Fibroblast of lung (primary cell): ENCODE measurements around the gene HHIPL2. TPM values are rescaled to one million over a fixed set of nuclear protein-coding genes. Genes with fewer than 3 reads are reported as not detected.
A peak's percentile ranks its signal among the peaks of the same experiment; 100 is the strongest.

Experiments
- DNase-seq, 2 donors: peaks; one replicate each; pipeline versions ENCODE4 v3.0.0 to v3.0.0-alpha.2; 2010; ENCODE audit warnings: low read depth in 2 of 2
- H2AFZ ChIP-seq: 2 replicates; pipeline ENCODE4 v1.5.1; 2012; ENCODE audit warnings: low read length, control low read depth, inconsistent platforms
- H3K27ac ChIP-seq: 2 replicates; pipeline ENCODE4 v1.5.1; 2011; ENCODE audit warnings: low read length, control low read depth; ENCODE audit not compliant: insufficient read depth
- H3K27me3 ChIP-seq: 2 replicates; pipeline ENCODE4 v1.5.1; 2011; ENCODE audit warnings: mild to moderate bottlenecking, low read length; ENCODE audit not compliant: control insufficient read depth, insufficient read depth
- H3K36me3 ChIP-seq: 2 replicates; pipeline ENCODE4 v1.5.1; 2011; ENCODE audit warnings: low read length; ENCODE audit not compliant: control insufficient read depth, insufficient read depth
- H3K4me1 ChIP-seq: 2 replicates; pipeline ENCODE4 v1.5.1; 2011; ENCODE audit warnings: low read length; ENCODE audit not compliant: control insufficient read depth, insufficient read depth; ENCODE audit errors: extremely low read depth
- H3K4me2 ChIP-seq: 2 replicates; pipeline ENCODE4 v1.5.1; 2011; ENCODE audit warnings: low read length, control low read depth; ENCODE audit not compliant: insufficient read depth; ENCODE audit errors: extremely low read depth
- H3K4me3 ChIP-seq, 4 experiments: fragments of 200-600 bp in 1 of 4; sonication (generic) in 1 of 4; replicated peaks in 1 of 4; 2 replicates each; pipeline ENCODE4 v1.5.1; 2011 to 2016; ENCODE audit warnings: low read length in 4 of 4, low read depth in 3 of 4, mild to moderate bottlenecking in 3 of 4, control low read depth in 2 of 4, inconsistent platforms in 1 of 4, mixed read lengths in 1 of 4; ENCODE audit not compliant: insufficient read depth in 1 of 4; ENCODE audit errors: control extremely low read depth in 1 of 4
- H3K79me2 ChIP-seq: 2 replicates; pipeline ENCODE4 v1.5.1; 2012; ENCODE audit warnings: mild to moderate bottlenecking, low read length, inconsistent platforms; ENCODE audit not compliant: control insufficient read depth, insufficient read depth
- H3K9ac ChIP-seq: 2 replicates; pipeline ENCODE4 v1.5.1; 2011; ENCODE audit warnings: mild to moderate bottlenecking, low read length, control low read depth; ENCODE audit not compliant: insufficient read depth
- H3K9me3 ChIP-seq: 2 replicates; pipeline ENCODE4 v1.5.1; 2012; ENCODE audit warnings: low read depth, low read length; ENCODE audit not compliant: control insufficient read depth, insufficient read depth
- H4K20me1 ChIP-seq: 2 replicates; pipeline ENCODE4 v1.5.1; 2011; ENCODE audit warnings: low read length; ENCODE audit not compliant: control insufficient read depth, insufficient read depth; ENCODE audit errors: extremely low read depth
- CTCF ChIP-seq, 2 donors: IDR thresholded peaks in 1 of 2; conservative IDR thresholded peaks in 1 of 2; 1 replicate in 1 of 2; 2 replicates in 1 of 2; pipeline ENCODE4 v1.5.1; 2011 to 2012; ENCODE audit warnings: low read length in 2 of 2, control low read depth in 1 of 2, inconsistent platforms in 1 of 2, low read depth in 1 of 2, mild to moderate bottlenecking in 1 of 2
- EZH2 ChIP-seq: IDR thresholded peaks from 2 replicates; pipeline ENCODE4 v1.5.1; 2012; ENCODE audit warnings: low read length, control low read depth, mild to moderate bottlenecking; ENCODE audit errors: missing control alignments
- polyA plus RNA-seq, 2 donors: library from polyadenylated mRNA; depleted of rRNA in 1 of 2; stranded (reverse) in 1 of 2; unstranded in 1 of 2; fragments of >200 nt; gene quantifications; 2 replicates each; pipeline ENCODE4 v1.2.1, GENCODE V29; 2011 to 2012; ENCODE audit warnings: missing spikeins in 1 of 2
- total RNA-seq: library from RNA; depleted of rRNA; stranded (reverse); fragments of >200 nt; gene quantifications from 2 replicates; pipeline ENCODE4 v1.2.1, GENCODE V29; 2014

HHIPL2 gene
- total and polyA plus RNA-seq, 2 donors (not counting 1 experiment from before 2014, with no cell fraction given), result 0.14 to 0.33 TPM

GRCh38 chr1:222557574-222557973 lies 9.7 kb upstream of the HHIPL2 start:
- Histone ChIP-seq H3K9me3 (no peaks in the 10 kb centered on the region), H3K79me2 (no peaks in the 10 kb centered on the region), H3K4me1 (no peaks in the 10 kb centered on the region), H2AFZ (no peak overlapping the region), H3K27me3 (no peaks in the 10 kb centered on the region), H3K27ac (no peak overlapping the region), H3K4me2 (no peak overlapping the region), H3K36me3 (peaks cover 1% of the 10 kb centered on the region), H4K20me1 (no peaks in the 10 kb centered on the region), H3K9ac (no peak overlapping the region), H3K4me3 (no peak overlapping the region)
- no peak for DNase-seq
- TF ChIP-seq EZH2, result no peak
- no peak for TF ChIP-seq CTCF (conservative IDR thresholded peaks at IDR 0.05 in 1 of 2, IDR thresholded peaks at IDR 0.05 in 1 of 2; ENCODE audit: low read depth in 1 of 2, low read length in 2 of 2)

GRCh38 chr1:222557148-222557547 lies 9.2 kb upstream of the HHIPL2 start:
- no peak for TF ChIP-seq CTCF (conservative IDR thresholded peaks at IDR 0.05 in 1 of 2, IDR thresholded peaks at IDR 0.05 in 1 of 2; ENCODE audit: low read depth in 1 of 2, low read length in 2 of 2)
- no peak for TF ChIP-seq EZH2
- no peaks in the 10 kb centered on the region for H3K27me3 ChIP-seq
- no peaks in the 10 kb centered on the region for H3K79me2 ChIP-seq
- peaks cover 1% of the 10 kb centered on the region for H3K36me3 ChIP-seq
- no peak overlapping the region for H3K4me2 ChIP-seq
- no peaks in the 10 kb centered on the region for H4K20me1 ChIP-seq
- no peak overlapping the region for H3K4me3 ChIP-seq
- no peak overlapping the region for H2AFZ ChIP-seq
- DNase-seq, result peak; percentile 6 to 22
- no peak overlapping the region for H3K27ac ChIP-seq
- H3K4me1 ChIP-seq, result no peaks in the 10 kb centered on the region
- no peak overlapping the region for H3K9ac ChIP-seq
- H3K9me3 ChIP-seq, result no peaks in the 10 kb centered on the region

GRCh38 chr1:222555992-222556615 lies 8.2 kb upstream of the HHIPL2 start:
- no peak overlapping the region for H3K27ac ChIP-seq
- TF ChIP-seq CTCF (conservative IDR thresholded peaks at IDR 0.05 in 1 of 2, IDR thresholded peaks at IDR 0.05 in 1 of 2; ENCODE audit: low read depth in 1 of 2, low read length in 2 of 2), result no peak
- TF ChIP-seq EZH2, result no peak
- no peak overlapping the region for H3K4me2 ChIP-seq
- H3K9me3 ChIP-seq, result no peaks in the 10 kb centered on the region
- H4K20me1 ChIP-seq, result no peaks in the 10 kb centered on the region
- DNase-seq, result peak in 1 of 2 donors; percentile 3
- H3K9ac ChIP-seq, result no peak overlapping the region
- no peaks in the 10 kb centered on the region for H3K79me2 ChIP-seq
- no peaks in the 10 kb centered on the region for H3K27me3 ChIP-seq
- H3K4me1 ChIP-seq, result no peaks in the 10 kb centered on the region
- H2AFZ ChIP-seq, result no peak overlapping the region
- H3K36me3 ChIP-seq, result no peaks in the 10 kb centered on the region
- no peak overlapping the region for H3K4me3 ChIP-seq
